HG03064 (cell line): ENCODE data around the gene FKBP11.

Experiments
- ATAC-seq: cut with Tn5 transposase; IDR thresholded peaks from one replicate; pipeline ENCODE4 v1.9.1; 2021; ENCODE audit warnings: low read depth; ENCODE audit not compliant: unreplicated experiment

FKBP11 gene

DNA sequence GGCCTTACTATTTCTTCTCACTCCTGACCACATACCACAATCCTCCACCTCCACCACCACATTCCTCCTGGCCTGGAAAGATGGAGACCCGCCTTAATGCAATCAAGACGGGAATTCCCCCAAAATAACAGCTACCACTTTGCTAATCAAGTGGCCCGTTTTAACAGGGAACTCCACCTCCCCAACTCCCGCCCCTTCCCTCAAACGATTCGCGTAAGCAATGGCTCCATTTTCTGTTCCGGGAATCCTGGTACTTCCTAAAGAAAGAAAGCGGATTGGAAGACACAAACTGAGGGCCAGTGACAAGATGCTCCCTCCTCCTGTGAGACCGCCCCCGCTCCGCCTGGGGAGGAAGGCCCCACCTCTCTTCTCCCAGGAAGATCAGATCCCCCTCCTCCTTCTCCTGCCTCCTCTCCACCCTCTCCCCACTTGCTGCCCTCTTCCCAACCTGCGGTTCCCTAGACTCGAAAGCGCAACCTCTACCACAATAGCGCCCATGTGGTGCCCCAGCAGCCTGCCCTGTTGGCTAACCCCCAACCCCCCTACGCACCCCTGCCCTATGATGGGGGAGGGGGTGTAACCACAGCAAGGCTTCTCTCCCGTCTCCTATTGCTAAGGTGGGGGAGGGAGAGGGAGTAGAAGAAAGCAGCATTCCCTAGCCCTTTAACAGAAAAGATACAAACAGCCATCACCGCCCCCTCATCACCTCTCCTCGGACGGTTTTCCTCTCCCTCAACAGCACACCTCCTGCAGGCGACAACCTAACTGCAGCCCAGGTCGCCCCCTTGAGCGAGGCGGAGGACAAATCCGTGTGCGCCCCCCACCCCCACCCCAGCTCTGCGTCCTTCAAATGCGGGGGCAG, 31.2 kb upstream of the FKBP11 start:
- ATAC-seq, result no peak

DNA sequence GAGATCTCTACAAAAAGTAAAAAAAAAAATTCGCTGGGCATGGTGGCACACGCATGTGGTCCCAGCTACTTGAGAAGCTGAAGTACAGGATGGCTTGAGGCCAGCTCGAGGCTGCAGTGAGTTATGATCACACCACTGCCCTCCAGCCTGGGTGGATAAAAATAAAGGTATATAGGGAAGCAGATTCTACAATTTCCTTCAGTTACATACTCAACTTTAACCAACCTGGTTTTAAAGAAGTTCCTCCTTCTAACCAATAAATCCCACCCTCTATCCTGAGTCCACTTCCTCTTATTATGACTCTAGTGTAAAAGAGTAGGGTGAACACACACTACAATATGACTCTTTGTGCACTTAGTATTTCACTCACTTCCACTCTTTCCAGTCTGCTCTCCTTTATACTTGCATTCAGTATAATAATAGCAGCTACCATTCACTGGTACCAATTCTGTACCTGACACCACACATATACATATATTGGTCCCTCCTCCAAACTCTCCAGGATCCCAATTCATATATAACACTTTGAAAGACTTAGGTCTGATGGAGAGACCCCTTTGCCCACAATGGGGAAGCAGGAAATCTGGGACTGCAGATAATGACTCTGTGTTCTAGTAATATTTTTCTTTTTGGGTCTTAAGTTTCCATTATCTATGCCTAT, 29.7 kb upstream of the FKBP11 start:
- ATAC-seq, result no peak

DNA sequence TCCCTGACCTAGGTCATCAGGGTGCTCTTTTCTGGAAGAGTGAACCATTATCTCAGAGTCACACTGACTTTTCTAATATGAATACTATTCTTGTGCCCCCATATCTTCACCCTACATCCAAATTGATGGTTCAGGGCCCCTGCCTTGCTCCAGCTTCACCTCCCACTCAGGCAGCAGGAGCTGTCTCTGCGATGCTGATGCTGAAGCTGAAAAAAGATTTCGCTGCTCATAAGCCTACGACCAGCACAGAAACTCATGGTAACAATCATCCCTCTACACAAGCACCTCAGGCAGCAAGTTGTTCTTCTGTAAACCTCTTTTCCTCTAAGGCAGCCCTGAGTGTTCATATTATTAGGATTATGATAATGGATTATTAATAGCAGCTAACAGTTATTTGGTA, 28.8 kb upstream of the FKBP11 start:
- no peak for ATAC-seq

DNA sequence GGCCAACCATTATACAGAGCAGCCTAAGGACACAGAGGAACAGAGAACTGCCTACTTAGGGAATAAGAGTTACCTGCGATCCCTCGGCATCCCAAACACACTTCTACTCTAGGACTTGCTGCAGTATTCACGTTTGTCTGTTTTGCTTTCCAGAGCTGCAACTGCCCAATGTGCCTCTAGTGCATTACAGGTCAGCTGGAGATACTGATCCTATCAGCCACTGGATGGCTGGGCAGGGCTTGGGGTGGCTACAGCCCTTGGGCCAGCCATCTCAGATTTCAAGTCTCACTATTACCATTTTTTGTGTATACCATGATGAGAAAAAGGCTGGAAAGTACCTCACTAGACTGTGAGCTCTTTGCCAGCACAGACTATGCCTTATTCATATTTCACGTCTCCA, 27.4 kb upstream of the FKBP11 start:
- no peak for ATAC-seq

DNA sequence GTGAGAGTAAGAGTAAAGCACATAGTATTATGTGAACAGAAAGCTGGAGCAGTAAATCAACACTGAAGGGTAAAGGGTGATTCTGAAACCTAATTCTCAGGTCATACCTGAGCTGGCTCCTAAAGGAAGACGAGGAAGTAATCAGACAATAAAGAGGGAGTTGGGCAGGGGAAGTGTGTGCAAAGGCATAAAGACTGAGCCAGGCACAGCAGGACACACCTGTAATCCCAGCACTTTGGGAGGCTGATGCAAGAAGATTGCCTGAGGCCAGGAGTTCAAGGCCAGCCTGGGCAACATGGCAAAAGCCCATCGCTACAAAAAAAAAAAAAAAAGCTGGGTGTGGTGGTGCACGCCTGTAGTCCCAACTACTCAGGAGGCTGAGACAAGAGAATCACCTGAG, 22.4 kb upstream of the FKBP11 start:
- no peak for ATAC-seq

DNA sequence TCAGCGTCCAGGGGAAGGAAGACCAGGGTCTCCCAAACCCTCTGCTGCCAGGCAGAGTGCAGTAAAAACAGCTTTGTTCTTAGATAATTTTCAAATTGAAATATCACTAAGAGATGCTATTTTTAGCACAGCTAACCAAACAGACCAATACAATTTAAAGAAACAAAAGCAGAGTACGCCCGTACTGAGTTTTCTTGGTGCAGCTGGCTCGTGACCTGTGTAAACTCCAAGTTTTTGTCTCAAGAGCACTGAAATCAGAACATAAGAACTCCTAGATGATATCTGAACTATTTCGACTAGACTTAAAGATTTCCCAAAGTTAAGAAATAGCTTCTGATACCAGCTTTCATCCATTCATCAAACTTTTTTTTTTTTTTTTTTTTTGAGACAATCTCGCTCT, 21.7 kb upstream of the FKBP11 start:
- ATAC-seq, result no peak

DNA sequence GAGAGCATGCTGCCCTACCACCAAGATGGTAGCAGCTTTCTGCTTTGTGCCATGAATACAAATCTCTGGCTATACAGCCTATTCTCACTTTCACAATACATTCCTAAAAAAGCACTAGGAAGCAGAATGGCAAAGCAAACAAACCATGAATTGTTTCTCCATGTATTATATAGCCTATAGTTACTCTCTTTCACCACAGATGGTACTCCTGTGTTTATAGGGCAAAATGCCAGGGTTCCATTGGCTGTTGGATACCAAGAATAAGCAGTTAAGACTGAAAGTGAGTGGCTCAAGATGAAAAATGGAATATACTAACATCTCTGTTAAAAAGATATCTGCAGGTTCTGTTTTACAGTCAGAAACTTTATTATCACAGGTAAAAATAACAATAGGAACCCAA, 20.9 kb upstream of the FKBP11 start:
- no peak for ATAC-seq

DNA sequence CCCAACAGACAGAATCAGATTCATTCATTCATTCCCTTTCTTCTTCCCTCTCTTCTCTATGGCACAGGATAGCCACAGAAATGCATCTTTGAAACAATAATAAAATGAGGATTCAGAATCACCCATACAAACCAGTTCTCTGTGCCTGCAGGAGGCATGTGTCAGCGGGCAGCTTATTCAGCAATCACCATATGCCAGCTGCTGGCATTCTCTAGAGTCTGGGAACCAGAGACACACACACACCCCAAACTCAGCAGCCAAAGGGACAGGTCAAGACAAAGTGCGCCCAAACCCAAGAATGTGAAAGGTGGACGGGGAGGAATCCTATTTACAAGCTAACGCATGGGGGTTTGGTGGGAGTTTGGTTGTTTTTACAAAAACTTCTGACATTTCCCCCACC, 17.9 kb upstream of the FKBP11 start:
- no peak for ATAC-seq

DNA sequence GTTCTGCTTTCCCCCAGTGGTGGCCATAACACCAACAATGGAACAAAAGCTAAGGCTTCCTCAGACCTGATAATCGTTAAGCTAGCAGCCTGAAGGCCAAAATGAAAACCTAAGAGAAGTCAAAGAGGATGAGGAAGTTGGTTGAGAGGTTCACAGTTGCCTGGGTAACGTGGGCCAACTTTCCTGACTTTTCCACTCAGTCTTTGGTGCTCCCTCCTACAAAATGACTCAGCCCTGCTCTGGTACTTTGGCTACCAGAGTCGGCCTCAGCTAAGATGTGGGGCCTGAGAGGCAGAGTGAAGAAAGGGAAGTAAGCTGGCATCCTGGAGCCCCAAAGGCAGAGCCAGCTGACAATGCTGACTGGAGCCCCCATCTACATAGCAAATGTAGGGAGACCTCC, 14.9 kb upstream of the FKBP11 start:
- no peak for ATAC-seq

DNA sequence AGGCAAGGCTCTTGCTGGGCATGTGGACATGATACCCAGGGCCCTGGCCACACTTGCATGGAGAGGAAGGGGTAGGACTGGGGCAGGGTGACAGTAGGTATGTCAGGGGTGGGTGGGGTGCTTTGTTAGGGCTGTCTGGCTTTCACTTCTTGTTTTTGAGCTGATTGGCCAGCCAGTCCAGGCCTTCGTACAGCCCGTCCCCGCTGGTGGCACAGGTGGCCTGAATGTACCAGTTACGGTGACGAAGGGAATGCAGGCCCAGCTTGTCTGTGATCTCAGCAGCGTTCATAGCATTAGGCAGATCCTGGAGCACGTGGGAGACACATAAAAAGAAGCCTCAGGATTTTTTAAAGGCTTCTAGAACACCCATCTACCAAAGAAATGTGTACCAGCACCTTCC, 13.5 kb upstream of the FKBP11 start:
- no peak for ATAC-seq

DNA sequence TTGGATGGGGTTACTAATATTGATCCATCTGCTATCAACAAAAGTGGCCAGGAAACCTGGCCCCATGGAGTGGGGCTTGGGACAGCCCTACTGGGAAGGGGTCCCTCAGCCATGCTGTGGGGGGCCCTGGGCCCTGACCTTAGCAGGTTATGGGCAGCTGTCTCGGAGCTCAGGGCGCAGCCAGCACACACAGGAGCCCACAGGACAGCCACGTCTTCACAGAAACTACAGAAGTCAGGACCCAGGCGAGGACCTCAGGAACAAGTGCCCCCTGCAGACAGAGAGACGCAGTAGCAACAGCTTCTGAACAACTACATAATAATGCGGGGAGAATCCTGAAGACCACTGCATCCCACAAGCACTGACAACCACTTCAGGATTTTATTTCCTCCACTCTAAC, 11.9 kb upstream of the FKBP11 start:
- no peak for ATAC-seq

DNA sequence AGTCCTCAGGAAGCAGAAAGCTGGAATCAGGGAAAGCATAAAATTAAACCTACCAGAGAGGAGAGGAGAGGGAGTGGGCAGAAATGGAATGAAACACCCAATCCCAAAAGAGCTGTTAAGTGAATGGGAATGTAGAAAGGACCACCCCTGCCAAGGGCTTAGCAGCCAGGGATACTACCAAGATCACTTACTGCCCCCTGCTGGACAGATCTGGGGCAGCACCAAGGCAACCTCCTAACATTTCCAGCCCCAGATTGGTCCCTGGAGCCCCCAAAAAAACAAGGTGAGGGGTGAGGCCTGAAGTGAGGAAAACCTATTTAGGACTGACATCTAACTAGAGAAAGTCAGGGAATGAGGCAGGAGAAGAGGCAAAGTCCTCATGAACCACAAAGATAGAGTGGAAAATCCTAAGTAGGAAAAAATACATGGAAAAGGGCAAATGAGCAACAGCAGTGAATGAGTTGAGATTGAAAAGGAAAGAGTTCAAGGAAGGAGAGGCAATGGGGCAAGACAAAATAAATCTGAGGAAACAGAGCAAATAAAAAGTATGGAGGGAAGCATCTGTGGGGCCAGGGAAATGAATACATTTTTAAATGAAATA, 11.2 kb upstream of the FKBP11 start:
- no peak for ATAC-seq

DNA sequence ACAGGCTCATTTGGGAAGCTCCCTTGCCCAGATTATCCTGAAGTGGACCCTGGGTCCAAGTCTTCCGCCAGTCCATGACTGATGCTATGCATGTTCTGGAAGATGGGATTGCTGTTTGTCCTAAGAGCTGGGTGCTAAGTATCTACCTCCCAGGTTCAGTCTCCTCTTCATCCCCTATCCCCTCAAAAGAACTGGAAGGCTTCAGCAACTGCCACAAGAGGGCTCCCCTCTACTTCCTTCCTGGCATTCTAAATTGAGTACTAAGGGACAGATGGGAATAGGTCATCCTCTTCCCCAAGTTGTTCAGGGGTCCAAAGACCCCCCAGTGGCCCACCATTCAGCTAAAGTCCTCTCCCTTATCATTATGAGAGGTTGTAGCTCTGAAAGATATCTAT, 9.0 kb upstream of the FKBP11 start:
- ATAC-seq, result no peak

DNA sequence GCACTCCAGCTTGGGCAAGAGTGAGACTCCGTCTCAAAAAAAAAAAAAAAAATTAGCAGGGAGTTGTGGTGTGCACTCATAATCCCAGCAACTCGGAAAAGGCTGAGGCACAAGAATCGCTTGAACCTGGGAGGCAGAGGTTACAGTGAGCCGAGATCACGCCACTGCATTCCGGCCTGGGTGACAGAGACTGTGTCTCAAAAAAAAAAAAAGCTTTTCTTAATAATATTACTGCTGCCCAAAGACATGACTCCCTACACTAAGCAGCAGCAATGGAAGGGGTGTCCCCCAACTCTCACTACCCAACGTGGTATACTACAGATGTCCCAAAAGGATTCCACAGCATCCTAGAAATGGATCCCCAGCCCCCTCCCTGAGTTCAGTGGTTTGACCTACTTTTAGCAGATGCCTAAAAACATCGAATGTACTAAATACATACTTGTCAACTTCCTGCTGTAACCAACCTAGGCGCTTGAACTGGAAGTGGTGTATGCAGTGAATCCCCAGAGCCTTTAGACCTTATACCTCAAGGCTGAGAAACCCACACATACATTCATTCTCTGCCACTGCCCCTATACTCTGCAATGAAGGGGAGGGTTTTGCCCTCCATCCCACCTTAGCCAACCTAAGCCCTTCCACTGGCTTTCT, 8.5 kb upstream of the FKBP11 start:
- ATAC-seq, result no peak

DNA sequence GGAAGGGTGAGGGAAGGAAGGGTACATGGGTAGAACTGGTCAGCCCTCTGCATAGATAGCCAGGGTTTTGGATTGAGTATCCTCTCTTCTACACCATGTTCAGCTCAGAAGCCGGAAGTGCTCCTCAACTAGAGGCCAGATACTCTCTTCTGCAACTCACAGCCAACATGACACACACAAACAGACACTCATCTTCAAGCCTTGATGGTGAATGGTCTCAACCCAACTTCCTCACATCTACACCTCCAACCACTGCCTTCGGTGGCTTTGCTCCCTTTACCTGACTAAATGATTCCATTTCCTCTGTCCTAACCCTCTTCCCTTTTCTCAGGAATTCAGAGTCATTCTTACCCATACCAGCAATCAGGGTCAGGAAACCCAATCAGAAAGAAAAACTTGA, 7.6 kb upstream of the FKBP11 start:
- no peak for ATAC-seq

DNA sequence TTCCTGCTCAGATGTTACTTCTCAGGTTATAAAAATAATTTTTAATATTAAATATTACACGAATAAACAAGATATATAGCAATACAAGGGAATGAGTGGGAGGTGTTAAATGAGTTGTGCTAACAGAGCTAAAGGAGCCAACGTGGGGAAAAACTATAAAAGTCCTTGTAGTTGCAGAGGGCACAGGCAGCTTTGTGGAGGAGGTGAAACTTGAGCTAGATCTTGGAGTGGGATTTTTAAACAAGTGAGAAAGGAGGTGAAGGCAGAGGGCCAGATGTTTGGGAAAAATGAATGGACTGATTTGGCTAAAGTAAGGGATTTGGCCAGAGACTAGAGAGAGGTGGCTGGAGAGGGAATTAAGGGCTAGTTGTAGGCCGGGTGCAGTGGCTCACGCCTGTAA, 5.2 kb upstream of the FKBP11 start:
- no peak for ATAC-seq

DNA sequence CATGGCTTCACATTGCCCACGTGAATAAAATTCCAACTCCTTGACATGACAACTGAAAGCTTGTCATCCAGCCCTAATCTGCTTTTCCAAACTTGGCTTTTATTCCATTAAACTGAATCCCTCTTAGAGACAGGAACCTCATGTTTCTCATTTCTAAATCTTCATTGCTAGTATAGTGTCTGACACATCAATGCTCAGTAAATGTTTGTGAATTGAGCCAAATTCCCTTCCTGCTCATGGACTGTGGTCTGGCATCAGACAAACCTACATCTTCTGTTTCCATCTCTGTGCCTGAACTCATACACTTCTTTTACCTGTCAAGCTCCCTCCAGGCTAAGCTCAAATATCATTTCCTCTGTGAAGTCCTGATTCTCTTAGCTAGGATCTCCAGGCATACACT, 4.3 kb upstream of the FKBP11 start:
- ATAC-seq, result no peak

DNA sequence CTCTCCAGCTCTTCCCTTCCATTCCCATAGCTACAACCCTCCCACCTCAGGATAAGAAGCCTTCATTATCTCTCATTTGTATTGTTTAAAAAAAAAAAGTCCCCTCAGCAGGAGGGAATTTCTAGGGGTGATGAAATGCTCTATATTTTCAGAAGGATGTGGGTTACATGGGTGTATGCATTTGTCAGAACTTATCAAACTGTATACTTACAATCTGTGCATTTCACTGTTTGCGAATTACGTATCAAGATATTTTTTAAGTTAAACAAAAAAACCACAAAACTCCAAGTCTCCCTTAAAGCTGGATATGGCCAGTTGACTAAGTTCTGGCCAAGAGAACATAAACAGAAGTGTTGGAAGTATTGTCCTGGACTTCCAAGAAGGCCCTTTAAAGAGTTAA, 2.0 kb upstream of the FKBP11 start:
- no peak for ATAC-seq

DNA sequence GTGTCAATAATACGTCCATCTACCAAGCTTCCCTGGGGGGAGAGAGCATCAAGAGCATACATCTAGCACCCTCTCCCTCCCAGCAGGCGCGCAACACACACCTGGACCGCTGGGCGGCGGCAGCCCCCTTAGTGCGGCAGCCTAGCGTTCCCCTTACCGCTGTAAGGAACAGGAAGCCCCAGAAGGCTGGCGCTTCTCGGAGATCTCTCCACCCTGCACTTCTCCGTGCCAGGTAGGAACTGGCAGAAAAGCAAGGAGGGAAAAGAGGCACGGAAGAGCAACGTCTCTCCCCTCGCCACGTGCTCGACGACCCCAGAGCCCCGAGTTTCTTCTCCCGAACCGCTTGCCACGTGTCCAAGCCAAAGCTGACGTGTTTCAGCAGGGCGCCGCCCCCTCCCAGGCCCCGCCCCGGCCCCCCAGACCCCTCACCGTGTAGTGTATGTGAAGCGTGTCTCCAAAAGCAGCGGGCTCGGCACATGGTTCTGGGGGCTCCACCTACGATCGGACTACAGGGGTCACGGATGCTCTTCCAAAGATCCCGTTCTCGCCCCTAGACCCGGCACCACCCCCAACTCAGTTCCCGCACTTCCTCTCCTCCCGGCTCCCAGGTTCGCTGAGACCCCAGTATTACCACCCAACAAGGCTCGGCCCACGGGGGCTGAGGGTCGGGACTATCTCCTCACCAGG, 532 bp downstream of the FKBP11 start:
- ATAC-seq, result peak; percentile 81

DNA sequence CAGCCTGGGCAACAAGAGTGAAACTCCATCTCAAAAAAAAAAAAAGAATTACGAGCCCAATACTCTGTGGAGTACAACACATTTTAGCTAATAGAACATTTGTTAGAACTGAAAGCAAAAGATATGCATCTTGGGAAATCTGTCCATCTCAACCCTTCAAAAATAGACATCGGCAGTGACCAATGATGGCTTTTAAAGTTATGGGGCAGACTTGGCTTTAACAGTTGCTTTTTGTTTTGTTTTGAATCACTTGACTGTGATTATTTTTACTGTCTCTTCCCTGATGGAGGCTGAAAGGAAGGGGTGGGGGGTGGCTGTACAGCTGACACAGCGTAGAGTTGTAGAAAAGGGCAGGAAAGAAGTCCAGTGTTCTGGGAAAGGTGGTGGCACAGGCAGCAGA, 2.2 kb downstream of the FKBP11 start:
- ATAC-seq, result no peak
